ENCODE measurements around the gene TMEM100.

The TMEM100 gene

GRCh38 chr17:55699181-55699860 is 23.3 kb downstream of the TMEM100 start:
- H3K27me3 Mint-ChIP-seq: peaks cover 22% of the 10 kb centered on the region

GRCh38 chr17:55694286-55694910 is 28.3 kb downstream of the TMEM100 start:
- no peaks in the 10 kb centered on the region for H3K4me1 Mint-ChIP-seq
- H3K27ac Mint-ChIP-seq: no peak overlapping the region
- no peaks in the 10 kb centered on the region for H3K36me3 Mint-ChIP-seq
- no peaks in the 10 kb centered on the region for H3K9me3 Mint-ChIP-seq
- DNase-seq: no peak
- no peak overlapping the region for H3K4me3 Mint-ChIP-seq
- H3K27me3 Mint-ChIP-seq: peaks cover 4% of the 10 kb centered on the region
- CTCF ChIA-PET: no interaction called here

More at GRCh38 chr17:55699181-55699860, 23.3 kb downstream of the TMEM100 start:
- H3K9me3 Mint-ChIP-seq: peaks cover 5% of the 10 kb centered on the region
- no peak for DNase-seq
- no peaks in the 10 kb centered on the region for H3K36me3 Mint-ChIP-seq
- H3K27ac Mint-ChIP-seq: no peak overlapping the region
- no peaks in the 10 kb centered on the region for H3K4me1 Mint-ChIP-seq
- no peak overlapping the region for H3K4me3 Mint-ChIP-seq
- CTCF ChIA-PET: no interaction called here

GRCh38 chr17:55693254-55694216 is 29.1 kb downstream of the TMEM100 start:
- Mint-ChIP-seq H3K4me1 (no peaks in the 10 kb centered on the region), H3K4me3 (no peak overlapping the region), H3K36me3 (no peaks in the 10 kb centered on the region), H3K27me3 (peaks cover 4% of the 10 kb centered on the region), H3K27ac (no peak overlapping the region), H3K9me3 (no peaks in the 10 kb centered on the region)
- CTCF ChIA-PET: no interaction called here
- DNase-seq: no peak

GRCh38 chr17:55692276-55692675 is 30.4 kb downstream of the TMEM100 start:
- no peaks in the 10 kb centered on the region for H3K27me3 Mint-ChIP-seq
- DNase-seq: no peak
- no peaks in the 10 kb centered on the region for H3K36me3 Mint-ChIP-seq
- H3K4me3 Mint-ChIP-seq: no peak overlapping the region
- no peaks in the 10 kb centered on the region for H3K4me1 Mint-ChIP-seq
- no peaks in the 10 kb centered on the region for H3K9me3 Mint-ChIP-seq
- CTCF ChIA-PET: no interaction called here
- H3K27ac Mint-ChIP-seq: no peak overlapping the region

DNA sequence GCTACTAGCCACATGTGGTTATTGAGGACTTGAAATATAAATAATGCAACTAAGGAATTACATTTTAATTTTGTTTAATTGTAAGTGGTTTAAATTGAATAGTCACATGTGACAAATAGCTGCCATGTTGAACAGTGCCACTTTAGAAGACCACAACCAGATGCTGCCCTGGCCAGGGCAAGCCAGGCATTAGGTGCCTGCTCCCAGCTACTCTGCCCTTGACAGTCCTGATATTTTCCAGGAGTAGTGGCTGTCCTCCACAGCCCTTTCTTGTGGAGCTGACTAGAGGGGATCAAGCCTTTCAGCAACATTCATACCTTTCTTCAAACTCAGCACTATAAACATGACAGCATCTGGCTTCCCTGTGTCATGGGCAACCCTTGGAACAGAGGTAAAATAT is 31.0 kb downstream of the TMEM100 start:
- Mint-ChIP-seq H3K9me3 (no peaks in the 10 kb centered on the region), H3K36me3 (no peaks in the 10 kb centered on the region), H3K27ac (no peak overlapping the region), H3K27me3 (no peaks in the 10 kb centered on the region), H3K4me3 (no peak overlapping the region), H3K4me1 (no peaks in the 10 kb centered on the region)
- CTCF ChIA-PET: interaction anchor here (0.6 kb wide), 1 partner anchor 177 kb away, joined by 3 read pairs; no protein-coding TSS in a partner anchor
- no peak for DNase-seq

DNA sequence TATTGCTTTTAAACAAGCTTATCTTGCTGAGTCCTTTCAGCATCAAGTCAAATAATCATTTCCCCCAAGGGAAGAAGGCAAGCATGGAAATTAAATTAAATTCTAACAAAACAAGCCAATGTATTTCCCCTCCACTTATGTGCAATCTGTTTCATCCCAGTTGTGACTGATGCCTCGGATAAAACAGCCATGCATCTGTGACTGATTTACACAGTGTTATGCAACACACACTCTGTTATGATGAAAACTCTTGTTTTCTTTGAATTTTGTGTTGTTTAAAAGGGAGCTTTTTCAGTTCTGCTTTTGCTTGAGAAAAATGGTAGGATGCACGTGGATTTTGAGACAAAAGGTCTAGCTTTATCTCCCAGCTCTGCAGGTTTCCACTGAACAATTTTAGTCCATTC is 32.6 kb downstream of the TMEM100 start:
- Mint-ChIP-seq H3K36me3 (no peaks in the 10 kb centered on the region), H3K27ac (no peak overlapping the region), H3K9me3 (no peaks in the 10 kb centered on the region), H3K4me1 (no peaks in the 10 kb centered on the region), H3K27me3 (no peaks in the 10 kb centered on the region), H3K4me3 (no peak overlapping the region)
- CTCF ChIA-PET: no interaction called here
- DNase-seq: no peak

DNA sequence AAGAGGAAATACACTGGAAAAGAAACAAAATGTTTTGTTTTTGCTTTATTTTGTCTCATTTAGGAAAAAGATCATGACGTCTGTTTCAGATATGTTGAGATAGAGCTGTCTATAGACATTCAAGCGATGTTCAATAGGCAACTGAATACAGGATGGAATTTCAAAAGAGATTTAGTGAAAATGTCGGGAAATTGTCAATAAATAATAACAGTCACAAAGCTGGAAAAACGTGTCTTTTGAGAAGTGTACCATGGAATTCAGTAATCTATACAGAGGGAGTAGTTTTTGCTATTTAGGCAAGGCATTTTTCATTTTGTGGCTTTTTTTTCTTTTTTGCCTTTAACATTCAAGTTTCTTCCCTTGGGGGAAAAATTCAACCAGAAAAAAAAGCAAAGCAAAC is 33.0 kb downstream of the TMEM100 start:
- Mint-ChIP-seq H3K9me3 (no peaks in the 10 kb centered on the region), H3K36me3 (no peaks in the 10 kb centered on the region), H3K4me1 (no peaks in the 10 kb centered on the region), H3K27ac (no peak overlapping the region), H3K27me3 (no peaks in the 10 kb centered on the region), H3K4me3 (no peak overlapping the region)
- CTCF ChIA-PET: no interaction called here
- DNase-seq: no peak

- no peak for DNase-seq
- Mint-ChIP-seq H3K27me3 (no peaks in the 10 kb centered on the region), H3K36me3 (no peaks in the 10 kb centered on the region), H3K4me1 (no peaks in the 10 kb centered on the region), H3K27ac (no peak overlapping the region), H3K9me3 (no peaks in the 10 kb centered on the region), H3K4me3 (no peak overlapping the region)
- CTCF ChIA-PET: no interaction called here
Measured at GRCh38 chr17:55688057-55688456, 34.6 kb downstream of the TMEM100 start.

DNA sequence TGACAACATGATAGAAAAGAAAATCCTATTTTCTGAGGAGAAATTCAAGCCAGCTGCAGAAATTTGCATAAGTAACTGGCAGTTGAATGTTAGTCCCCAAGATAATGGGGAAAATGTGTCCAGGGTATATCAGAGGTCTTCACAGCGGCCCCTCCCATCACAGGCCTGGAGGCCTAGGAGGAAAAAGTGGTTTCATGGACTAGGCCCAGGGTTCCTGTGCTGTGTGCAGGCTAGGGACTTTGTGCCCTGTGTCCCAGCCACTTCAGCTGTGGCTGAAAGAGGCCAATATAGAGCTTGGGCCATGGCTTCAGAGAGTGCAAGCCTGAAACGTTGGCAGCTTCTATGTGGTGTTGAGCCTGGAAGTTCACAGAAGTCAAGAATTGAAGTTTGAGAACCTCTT is 35.6 kb downstream of the TMEM100 start:
- Mint-ChIP-seq H3K4me3 (no peak overlapping the region), H3K4me1 (no peaks in the 10 kb centered on the region), H3K9me3 (no peaks in the 10 kb centered on the region), H3K36me3 (no peaks in the 10 kb centered on the region), H3K27ac (no peak overlapping the region), H3K27me3 (peaks cover 3% of the 10 kb centered on the region)
- no peak for DNase-seq
- CTCF ChIA-PET: no interaction called here

- Mint-ChIP-seq H3K4me1 (no peaks in the 10 kb centered on the region), H3K36me3 (no peaks in the 10 kb centered on the region), H3K27ac (no peak overlapping the region), H3K27me3 (peaks cover 12% of the 10 kb centered on the region), H3K9me3 (no peaks in the 10 kb centered on the region), H3K4me3 (no peak overlapping the region)
- CTCF ChIA-PET: no interaction called here
- no peak for DNase-seq
Measured at GRCh38 chr17:55683550-55684315, 38.9 kb downstream of the TMEM100 start.

DNA sequence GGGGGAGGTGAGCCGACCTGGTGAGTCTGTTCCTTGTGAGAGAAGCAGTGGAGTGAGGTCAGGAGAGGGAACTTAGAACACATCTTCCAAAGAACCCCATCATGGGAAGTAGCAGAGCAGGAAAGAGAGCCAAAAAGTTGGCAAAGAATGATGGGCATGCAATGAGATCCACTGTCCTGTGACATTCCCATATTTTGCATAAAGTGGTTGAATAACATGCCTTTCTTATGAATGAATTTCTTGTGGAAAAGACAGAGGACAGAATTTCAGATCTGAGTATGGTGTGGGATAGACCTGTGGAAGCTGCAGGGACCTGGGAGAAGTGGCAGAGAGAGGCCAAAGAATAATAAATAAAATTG is 41.3 kb downstream of the TMEM100 start:
- CTCF ChIA-PET: no interaction called here
- Mint-ChIP-seq H3K4me1 (no peaks in the 10 kb centered on the region), H3K36me3 (no peaks in the 10 kb centered on the region), H3K27ac (no peak overlapping the region), H3K27me3 (peaks cover 16% of the 10 kb centered on the region), H3K9me3 (no peaks in the 10 kb centered on the region), H3K4me3 (no peak overlapping the region)
- DNase-seq: no peak

DNA sequence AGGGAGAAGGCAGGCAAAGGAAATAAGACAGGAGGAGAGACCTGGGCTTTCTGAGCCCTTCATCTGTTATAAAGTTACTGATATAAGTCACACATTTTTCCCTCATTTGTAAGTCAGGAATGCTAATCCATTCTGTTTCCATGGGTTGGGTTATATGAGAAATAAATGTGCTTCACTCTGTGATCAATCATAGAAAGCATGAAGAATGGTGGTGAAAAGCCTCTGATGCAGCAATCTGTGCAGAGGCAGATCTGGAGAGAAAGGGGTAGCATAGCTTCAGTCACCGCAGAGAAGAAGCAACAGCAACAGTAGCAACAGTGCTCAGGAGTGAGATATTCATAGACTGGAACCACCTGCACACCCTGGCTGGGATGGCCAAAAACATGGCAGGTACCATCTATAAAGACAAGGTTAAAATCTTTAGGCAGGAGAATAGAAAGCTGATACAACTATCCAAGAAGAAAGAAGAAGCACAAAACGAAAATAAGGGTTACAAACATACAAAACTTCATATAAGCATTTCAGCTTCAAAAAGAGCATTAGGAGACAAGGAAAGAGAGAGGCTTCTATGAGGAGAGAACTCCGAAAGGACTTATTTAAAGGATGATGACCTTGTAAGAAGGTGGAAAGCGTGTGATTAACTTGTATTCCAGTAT is 41.9 kb downstream of the TMEM100 start:
- Mint-ChIP-seq H3K4me1 (no peaks in the 10 kb centered on the region), H3K36me3 (no peaks in the 10 kb centered on the region), H3K27me3 (peaks cover 16% of the 10 kb centered on the region), H3K9me3 (no peaks in the 10 kb centered on the region), H3K4me3 (no peak overlapping the region), H3K27ac (no peak overlapping the region)
- CTCF ChIA-PET: no interaction called here
- DNase-seq: no peak

GRCh38 chr17:55677446-55677845 is 45.2 kb downstream of the TMEM100 start:
- Mint-ChIP-seq H3K27me3 (peaks cover 13% of the 10 kb centered on the region), H3K9me3 (no peaks in the 10 kb centered on the region), H3K4me3 (no peak overlapping the region), H3K4me1 (no peaks in the 10 kb centered on the region), H3K36me3 (no peaks in the 10 kb centered on the region), H3K27ac (no peak overlapping the region)
- CTCF ChIA-PET: no interaction called here
- no peak for DNase-seq

GRCh38 chr17:55676274-55676673 is 46.4 kb downstream of the TMEM100 start:
- Mint-ChIP-seq H3K4me1 (no peaks in the 10 kb centered on the region), H3K27me3 (peaks cover 12% of the 10 kb centered on the region)
- CTCF ChIA-PET: no interaction called here

More at GRCh38 chr17:55676274-55676673, 46.4 kb downstream of the TMEM100 start:
- no peak for DNase-seq
- Mint-ChIP-seq H3K4me3 (no peak overlapping the region), H3K9me3 (no peaks in the 10 kb centered on the region), H3K27ac (no peak overlapping the region), H3K36me3 (no peaks in the 10 kb centered on the region)

Data from activated naive CD4-positive, alpha-beta T cell treated with anti-CD3 and anti-CD28 coated beads, Interleukin-2, amount 10 ng/mL, durations not matched to agents 7 days and 5 days (primary cell).